OCI-LY7 (cell line): ENCODE data around the gene VPS26C. TPM values are rescaled to one million over a fixed set of nuclear protein-coding genes. Genes with fewer than 3 reads are reported as not detected.

Experiments
- BruUV-seq: library from RNA; stranded (reverse); fragments of 400-500 nt; replicated peaks from 2 replicates; lab custom pipeline; 2021; lab: Mats Ljungman, UMichigan
- CTCF ChIA-PET: fragments of 300-600 bp; sonication (Branson Sonifier 250); formaldehyde crosslinking; loops from one replicate; lab custom pipeline; 2022; ENCODE audit warnings: antibody characterized with exemption; ENCODE audit not compliant: unreplicated experiment; lab: Charles Lee
- POLR2A ChIA-PET: fragments of 300-600 bp; sonication (Branson Sonifier 250); formaldehyde crosslinking; loops from one replicate; lab custom pipeline; 2022; ENCODE audit warnings: antibody characterized with exemption; lab: Charles Lee
- DNase-seq: peaks from one replicate; pipeline ENCODE4 v3.0.0-alpha.2; 2015; ENCODE audit warnings: low spot score
- H2AFZ ChIP-seq: fragments of 200-600 bp; sonication (generic), shearing (Covaris generic); 2 replicates; pipeline ENCODE4 v1.6.1; 2014; ENCODE audit warnings: mild to moderate bottlenecking, antibody characterized with exemption, low read length, moderate library complexity
- H3K27ac ChIP-seq: fragments of 200-600 bp; sonication (generic); 2 replicates; pipeline ENCODE4 v1.5.1; 2014; ENCODE audit warnings: mixed run types, low read depth, mild to moderate bottlenecking, moderate library complexity, low read length, inconsistent platforms; ENCODE audit not compliant: poor library complexity, severe bottlenecking
- H3K36me3 ChIP-seq: fragments of 200-600 bp; sonication (generic); 2 replicates; pipeline ENCODE4 v1.6.1; 2014; ENCODE audit warnings: mild to moderate bottlenecking, antibody characterized with exemption, low read length, moderate library complexity, mixed read lengths; ENCODE audit not compliant: insufficient read depth
- H3K4me1 ChIP-seq: fragments of 200-600 bp; sonication (generic); 2 replicates; pipeline ENCODE4 v1.5.1; 2014; ENCODE audit warnings: mild to moderate bottlenecking, low read length; ENCODE audit not compliant: insufficient read depth, poor library complexity, severe bottlenecking
- H3K4me2 ChIP-seq: fragments of 200-600 bp; sonication (generic); 2 replicates; pipeline ENCODE4 v1.6.1; 2014; ENCODE audit warnings: mild to moderate bottlenecking, low read length
- H3K4me3 ChIP-seq: fragments of 200-600 bp; sonication (generic); 2 replicates; pipeline ENCODE4 v1.5.1; 2014; ENCODE audit warnings: mild to moderate bottlenecking, low read depth, low read length; ENCODE audit not compliant: poor library complexity, severe bottlenecking
- H3K79me2 ChIP-seq: fragments of 200-600 bp; sonication (generic); 2 replicates; pipeline ENCODE4 v1.6.1; 2016; ENCODE audit warnings: low read depth, mild to moderate bottlenecking, low read length, moderate library complexity, mixed read lengths; ENCODE audit not compliant: insufficient read depth
- H3K9me2 ChIP-seq: fragments of 200-600 bp; sonication (generic); 2 replicates; pipeline ENCODE4 v1.6.1; 2016; ENCODE audit warnings: mild to moderate bottlenecking, low read length, mixed read lengths; ENCODE audit not compliant: insufficient read depth
- H3K9me3 ChIP-seq: fragments of 200-600 bp; sonication (generic); 2 replicates; pipeline ENCODE4 v1.6.1; 2014; ENCODE audit warnings: mild to moderate bottlenecking, mixed run types, low read length, mixed read lengths
- H4K20me1 ChIP-seq: fragments of 200-600 bp; sonication (generic); 2 replicates; pipeline ENCODE4 v1.6.1; 2014; ENCODE audit warnings: mild to moderate bottlenecking, antibody characterized with exemption, low read length, moderate library complexity, mixed read lengths; ENCODE audit not compliant: insufficient read depth
- EZH2phosphoT487 ChIP-seq: fragments of 200-600 bp; sonication (generic); IDR thresholded peaks from 2 replicates; pipeline ENCODE4 v1.6.1; 2018; ENCODE audit warnings: low read depth, borderline replicate concordance, mild to moderate bottlenecking, mixed run types, antibody characterized with exemption, low read length, moderate library complexity, mixed read lengths
- intact Hi-C: fragments of 100-400 bp; cut with micrococcal nuclease; formaldehyde crosslinking; loops from one replicate; pipeline ENCODE4 v1.10.0; 2022; ENCODE audit not compliant: unreplicated experiment
- total RNA-seq, 2 experiments: library from RNA; depleted of rRNA in 1 of 2; stranded (reverse); fragments of >200 nt in 1 of 2; shearing (Covaris generic) in 1 of 2; gene quantifications; 2 replicates each; pipeline ENCODE4 v1.2.3, GENCODE V29; 2014 to 2022
- TF ChIP-seq, protein P1 (sequence below): fragments of 200-600 bp; sonication (generic); conservative IDR thresholded peaks from 2 replicates; pipeline ENCODE4 v1.5.1; 2014; ENCODE audit warnings: mild to moderate bottlenecking, antibody characterized with exemption, low read length, moderate library complexity, mixed read lengths

The VPS26C gene
- total RNA-seq, 2 experiments from 2014 or later, result 33.0 to 46.7 TPM

DNA sequence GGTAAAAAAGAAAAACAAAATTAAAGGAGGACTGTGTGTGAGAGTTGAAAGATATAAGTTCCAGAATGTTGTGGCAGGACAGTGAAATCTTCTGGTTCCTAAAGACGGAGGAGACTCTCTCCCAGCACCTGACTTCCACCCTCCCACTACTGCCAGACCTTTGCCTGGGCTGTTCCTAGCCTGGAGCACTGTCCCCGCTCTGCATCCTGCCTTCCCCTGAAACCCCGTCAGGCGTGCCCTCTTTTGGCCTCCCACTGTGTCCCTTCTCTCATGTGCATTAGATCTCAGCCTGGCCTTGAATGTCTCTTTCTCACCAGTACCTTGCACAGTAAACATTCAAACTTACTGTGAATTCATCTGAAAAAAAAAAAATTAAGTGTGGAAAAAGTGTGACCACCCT is 74.1 kb downstream of the VPS26C start:
- TF ChIP-seq EZH2phosphoT487, result no peak
- TF ChIP-seq, protein P1, sequence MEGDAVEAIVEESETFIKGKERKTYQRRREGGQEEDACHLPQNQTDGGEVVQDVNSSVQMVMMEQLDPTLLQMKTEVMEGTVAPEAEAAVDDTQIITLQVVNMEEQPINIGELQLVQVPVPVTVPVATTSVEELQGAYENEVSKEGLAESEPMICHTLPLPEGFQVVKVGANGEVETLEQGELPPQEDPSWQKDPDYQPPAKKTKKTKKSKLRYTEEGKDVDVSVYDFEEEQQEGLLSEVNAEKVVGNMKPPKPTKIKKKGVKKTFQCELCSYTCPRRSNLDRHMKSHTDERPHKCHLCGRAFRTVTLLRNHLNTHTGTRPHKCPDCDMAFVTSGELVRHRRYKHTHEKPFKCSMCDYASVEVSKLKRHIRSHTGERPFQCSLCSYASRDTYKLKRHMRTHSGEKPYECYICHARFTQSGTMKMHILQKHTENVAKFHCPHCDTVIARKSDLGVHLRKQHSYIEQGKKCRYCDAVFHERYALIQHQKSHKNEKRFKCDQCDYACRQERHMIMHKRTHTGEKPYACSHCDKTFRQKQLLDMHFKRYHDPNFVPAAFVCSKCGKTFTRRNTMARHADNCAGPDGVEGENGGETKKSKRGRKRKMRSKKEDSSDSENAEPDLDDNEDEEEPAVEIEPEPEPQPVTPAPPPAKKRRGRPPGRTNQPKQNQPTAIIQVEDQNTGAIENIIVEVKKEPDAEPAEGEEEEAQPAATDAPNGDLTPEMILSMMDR, result no peak
- H4K20me1 ChIP-seq, result no peaks in the 10 kb centered on the region
- no peak overlapping the region for H3K27ac ChIP-seq
- ChIA-PET POLR2A (no interaction called here), CTCF (no interaction called here)
- peaks cover 77% of the 10 kb centered on the region for H3K36me3 ChIP-seq
- BruUV-seq, result no TSS peak
- no peaks in the 10 kb centered on the region for H3K4me1 ChIP-seq
- intact Hi-C loops, result no loop called here
- no peak overlapping the region for H2AFZ ChIP-seq
- no peak overlapping the region for H3K4me3 ChIP-seq
- no peak overlapping the region for H3K4me2 ChIP-seq
- H3K79me2 ChIP-seq, result no peaks in the 10 kb centered on the region
- H3K9me3 ChIP-seq, result no peaks in the 10 kb centered on the region
- DNase-seq, result no peak
- no peaks in the 10 kb centered on the region for H3K9me2 ChIP-seq

DNA sequence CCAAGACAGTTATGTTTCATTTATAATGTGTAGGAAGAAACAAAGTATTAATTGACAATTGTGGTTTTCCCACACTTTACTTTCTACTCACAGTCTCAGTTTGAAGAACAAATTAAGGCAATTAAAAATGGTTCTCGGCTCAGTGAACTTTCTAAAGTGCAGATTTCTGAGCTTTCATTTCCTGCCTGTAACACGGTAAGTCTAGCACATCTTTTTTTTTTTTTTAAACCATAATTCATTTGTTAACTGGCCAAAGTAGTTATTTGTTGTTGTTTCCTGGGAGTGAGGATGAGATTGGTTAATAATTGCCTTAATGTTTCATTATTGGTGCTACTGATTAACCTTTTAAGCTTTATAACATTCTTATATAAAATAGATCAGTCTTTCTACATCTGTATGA is 75.1 kb downstream of the VPS26C start:
- H3K27ac ChIP-seq, result no peak overlapping the region
- no peak for DNase-seq
- H4K20me1 ChIP-seq, result no peaks in the 10 kb centered on the region
- intact Hi-C loops, result no loop called here
- no peaks in the 10 kb centered on the region for H3K79me2 ChIP-seq
- ChIA-PET CTCF (no interaction called here), POLR2A (interaction anchor here (0.8 kb wide), 1 partner anchor 165 kb away, joined by 3 read pairs; no protein-coding TSS in a partner anchor)
- TF ChIP-seq, protein P1, result no peak
- TF ChIP-seq EZH2phosphoT487, result no peak
- H3K36me3 ChIP-seq, result peaks cover 80% of the 10 kb centered on the region
- no TSS peak for BruUV-seq
- H2AFZ ChIP-seq, result no peak overlapping the region
- H3K4me2 ChIP-seq, result no peak overlapping the region
- no peaks in the 10 kb centered on the region for H3K9me3 ChIP-seq
- H3K9me2 ChIP-seq, result no peaks in the 10 kb centered on the region
- H3K4me3 ChIP-seq, result no peak overlapping the region
- H3K4me1 ChIP-seq, result no peaks in the 10 kb centered on the region

DNA sequence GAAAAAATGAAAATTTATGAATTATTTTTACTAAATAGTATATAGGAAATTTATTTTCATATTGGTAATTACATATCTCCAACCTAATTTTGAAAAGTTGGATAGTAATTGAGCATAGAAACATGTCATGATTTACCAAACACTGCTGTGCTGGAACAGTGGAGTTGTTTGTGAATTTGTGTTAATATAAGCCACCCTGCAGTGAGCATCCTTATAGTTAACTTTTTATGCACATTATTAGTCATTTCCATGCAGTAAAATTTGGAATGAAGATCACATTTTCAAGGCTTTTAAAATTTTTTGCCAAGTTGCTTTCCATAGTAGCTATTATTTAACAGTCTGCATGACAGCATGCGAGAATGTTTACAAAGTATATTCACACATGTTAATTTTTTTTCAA is 78.3 kb downstream of the VPS26C start:
- H3K36me3 ChIP-seq, result peaks cover 72% of the 10 kb centered on the region
- no peaks in the 10 kb centered on the region for H3K9me3 ChIP-seq
- CTCF ChIA-PET, result no interaction called here
- no peak overlapping the region for H2AFZ ChIP-seq
- no peaks in the 10 kb centered on the region for H3K79me2 ChIP-seq
- H3K4me2 ChIP-seq, result no peak overlapping the region
- no peaks in the 10 kb centered on the region for H3K4me1 ChIP-seq
- no peak for TF ChIP-seq EZH2phosphoT487
- TF ChIP-seq, protein P1, result no peak
- DNase-seq, result no peak
- POLR2A ChIA-PET, result interaction anchor here (0.6 kb wide), 1 partner anchor 105 kb away, joined by 3 read pairs; no protein-coding TSS in a partner anchor
- intact Hi-C loops, result no loop called here
- no peak overlapping the region for H3K4me3 ChIP-seq
- no TSS peak for BruUV-seq
- H3K9me2 ChIP-seq, result no peaks in the 10 kb centered on the region
- no peak overlapping the region for H3K27ac ChIP-seq
- no peaks in the 10 kb centered on the region for H4K20me1 ChIP-seq
